GM12864 (cell line): ENCODE measurements around the gene CPT1A.

Experiments used
- DNase-seq: peaks from one replicate; pipeline ENCODE4 v3.0.0-alpha.2; 2011; ENCODE audit warnings: low read depth
- H3K4me3 ChIP-seq: 2 replicates; pipeline ENCODE4 v1.5.1; 2011; ENCODE audit warnings: mild to moderate bottlenecking, low read depth, low read length, control low read depth
- TF ChIP-seq, protein P1 (sequence below): IDR thresholded peaks from 2 replicates; pipeline ENCODE4 v1.5.1; 2011; ENCODE audit warnings: low read depth, mild to moderate bottlenecking, moderate library complexity, low read length, control low read depth, inconsistent platforms; ENCODE audit errors: missing control alignments

The CPT1A gene

GRCh38 chr11:68770781-68771180, 70.9 kb downstream of the CPT1A start:
- TF ChIP-seq, protein P1, sequence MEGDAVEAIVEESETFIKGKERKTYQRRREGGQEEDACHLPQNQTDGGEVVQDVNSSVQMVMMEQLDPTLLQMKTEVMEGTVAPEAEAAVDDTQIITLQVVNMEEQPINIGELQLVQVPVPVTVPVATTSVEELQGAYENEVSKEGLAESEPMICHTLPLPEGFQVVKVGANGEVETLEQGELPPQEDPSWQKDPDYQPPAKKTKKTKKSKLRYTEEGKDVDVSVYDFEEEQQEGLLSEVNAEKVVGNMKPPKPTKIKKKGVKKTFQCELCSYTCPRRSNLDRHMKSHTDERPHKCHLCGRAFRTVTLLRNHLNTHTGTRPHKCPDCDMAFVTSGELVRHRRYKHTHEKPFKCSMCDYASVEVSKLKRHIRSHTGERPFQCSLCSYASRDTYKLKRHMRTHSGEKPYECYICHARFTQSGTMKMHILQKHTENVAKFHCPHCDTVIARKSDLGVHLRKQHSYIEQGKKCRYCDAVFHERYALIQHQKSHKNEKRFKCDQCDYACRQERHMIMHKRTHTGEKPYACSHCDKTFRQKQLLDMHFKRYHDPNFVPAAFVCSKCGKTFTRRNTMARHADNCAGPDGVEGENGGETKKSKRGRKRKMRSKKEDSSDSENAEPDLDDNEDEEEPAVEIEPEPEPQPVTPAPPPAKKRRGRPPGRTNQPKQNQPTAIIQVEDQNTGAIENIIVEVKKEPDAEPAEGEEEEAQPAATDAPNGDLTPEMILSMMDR, result no peak
- no peak overlapping the region for H3K4me3 ChIP-seq
- DNase-seq, result no peak

GRCh38 chr11:68767672-68768071, 74.0 kb downstream of the CPT1A start:
- no peak overlapping the region for H3K4me3 ChIP-seq
- TF ChIP-seq, protein P1, result no peak
- no peak for DNase-seq

DNA sequence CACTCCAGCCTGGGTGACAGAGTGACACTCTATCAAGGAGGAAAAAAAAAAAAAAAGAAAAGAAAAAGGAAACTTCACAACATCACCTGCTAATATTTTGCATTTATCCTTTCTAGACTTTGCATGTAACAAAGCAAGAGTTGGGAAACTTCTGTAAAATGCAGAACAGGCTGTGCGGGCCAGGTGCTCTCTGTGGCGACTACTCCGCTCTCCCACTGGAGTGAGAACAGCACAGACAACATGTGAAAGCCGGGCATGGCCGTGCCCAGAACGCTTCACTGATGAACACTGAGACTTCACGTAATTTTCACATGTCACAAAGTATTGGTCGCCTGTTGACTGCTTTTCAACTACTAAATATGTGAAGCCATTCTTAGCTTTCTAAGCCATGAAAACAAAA, 74.9 kb downstream of the CPT1A start:
- no peak overlapping the region for H3K4me3 ChIP-seq
- DNase-seq, result no peak
- TF ChIP-seq, protein P1, result no peak

- TF ChIP-seq, protein P1, result no peak
- no peak overlapping the region for H3K4me3 ChIP-seq
- no peak for DNase-seq
Measured at GRCh38 chr11:68764746-68765145, 77.0 kb downstream of the CPT1A start.

DNA sequence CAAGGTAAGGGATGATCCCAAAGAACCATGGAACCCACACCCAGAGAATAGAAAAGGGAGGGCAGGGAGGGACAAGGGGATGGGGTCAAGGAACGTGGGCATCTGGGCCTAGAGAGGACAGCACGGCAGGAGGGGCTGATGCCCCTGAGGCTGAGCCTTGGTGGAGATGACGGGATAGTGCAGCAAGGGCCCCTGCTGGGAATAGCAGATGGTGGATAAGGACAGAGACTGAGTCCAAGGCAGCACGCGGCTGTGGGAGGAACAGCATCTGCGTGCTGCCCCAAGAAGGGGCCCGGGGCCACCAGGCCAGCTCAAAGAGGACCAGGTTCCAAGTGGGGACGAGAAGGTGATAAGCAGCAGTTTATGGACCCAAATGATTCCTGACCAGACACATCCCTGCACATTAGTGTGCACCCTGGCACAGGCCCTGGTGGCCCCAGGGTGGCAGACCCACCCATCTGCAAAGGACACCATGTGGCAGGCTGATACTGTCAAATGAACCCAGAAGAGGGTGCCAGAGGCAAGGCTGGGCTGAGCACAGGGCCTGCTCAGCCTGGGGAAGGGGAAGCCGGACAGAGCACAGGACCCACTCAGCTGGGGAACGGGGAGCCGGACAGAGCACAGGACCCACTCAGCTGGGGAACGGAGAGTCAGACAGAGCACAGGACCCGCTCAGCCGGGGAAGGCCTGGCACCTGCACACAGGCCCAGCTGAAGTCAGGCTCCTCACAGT, 77.6 kb downstream of the CPT1A start:
- no peak overlapping the region for H3K4me3 ChIP-seq
- TF ChIP-seq, protein P1, result peak; percentile 15
- no peak for DNase-seq

DNA sequence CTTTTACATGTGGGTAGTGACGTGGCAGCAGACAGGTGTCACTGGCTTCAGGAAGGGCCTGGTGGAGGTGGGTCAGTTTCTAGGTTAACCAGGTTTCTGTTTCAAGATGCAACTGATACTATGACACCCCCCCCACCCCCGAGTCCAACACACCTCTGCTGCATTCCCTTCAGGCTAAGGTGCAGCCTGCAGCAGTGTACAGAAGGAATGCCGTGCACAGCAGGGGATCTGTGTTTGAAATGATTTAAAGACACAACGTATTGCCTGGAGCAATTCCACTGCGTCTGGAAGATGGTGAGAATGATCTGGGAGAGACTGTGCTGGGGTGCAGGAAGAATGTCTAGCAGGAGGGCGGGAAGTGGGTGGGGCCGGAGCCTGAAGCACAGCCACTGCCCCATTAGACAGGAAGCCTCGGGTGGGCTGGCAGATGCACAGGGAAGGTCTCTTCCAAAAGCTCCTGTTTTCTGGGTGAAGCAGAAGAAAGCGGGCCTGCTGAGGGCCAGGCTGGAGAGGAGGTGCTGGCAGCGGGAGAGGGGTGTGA, 78.5 kb downstream of the CPT1A start:
- no peak overlapping the region for H3K4me3 ChIP-seq
- TF ChIP-seq, protein P1, result no peak
- DNase-seq, result no peak

DNA sequence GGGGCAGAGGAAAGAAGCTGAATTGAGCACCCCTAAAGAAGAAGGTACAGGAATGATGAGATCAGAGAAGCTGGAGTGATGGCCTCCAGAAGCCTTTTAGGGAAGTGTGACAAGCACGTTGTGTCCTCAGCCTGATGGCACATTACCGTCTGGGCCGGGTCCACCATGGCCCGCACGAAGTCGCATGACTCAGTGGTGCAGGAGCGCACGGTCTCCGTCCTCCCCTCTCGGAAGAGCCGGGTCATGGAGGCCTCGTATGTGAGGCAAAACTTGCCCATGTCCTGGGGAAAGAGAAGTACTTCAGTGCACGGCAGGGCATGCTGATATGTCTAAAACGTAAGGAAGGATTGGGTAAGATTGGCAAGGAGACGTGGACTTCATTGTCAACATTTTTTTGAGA, 79.2 kb downstream of the CPT1A start:
- no peak for DNase-seq
- H3K4me3 ChIP-seq, result no peak overlapping the region
- TF ChIP-seq, protein P1, result no peak
